ENCODE data around the gene ARHGAP6. TPM values are rescaled to one million over a fixed set of nuclear protein-coding genes. Genes with fewer than 3 reads are reported as not detected.

ARHGAP6 gene
- polyA plus RNA-seq, 1 donor = 15.0 TPM

DNA sequence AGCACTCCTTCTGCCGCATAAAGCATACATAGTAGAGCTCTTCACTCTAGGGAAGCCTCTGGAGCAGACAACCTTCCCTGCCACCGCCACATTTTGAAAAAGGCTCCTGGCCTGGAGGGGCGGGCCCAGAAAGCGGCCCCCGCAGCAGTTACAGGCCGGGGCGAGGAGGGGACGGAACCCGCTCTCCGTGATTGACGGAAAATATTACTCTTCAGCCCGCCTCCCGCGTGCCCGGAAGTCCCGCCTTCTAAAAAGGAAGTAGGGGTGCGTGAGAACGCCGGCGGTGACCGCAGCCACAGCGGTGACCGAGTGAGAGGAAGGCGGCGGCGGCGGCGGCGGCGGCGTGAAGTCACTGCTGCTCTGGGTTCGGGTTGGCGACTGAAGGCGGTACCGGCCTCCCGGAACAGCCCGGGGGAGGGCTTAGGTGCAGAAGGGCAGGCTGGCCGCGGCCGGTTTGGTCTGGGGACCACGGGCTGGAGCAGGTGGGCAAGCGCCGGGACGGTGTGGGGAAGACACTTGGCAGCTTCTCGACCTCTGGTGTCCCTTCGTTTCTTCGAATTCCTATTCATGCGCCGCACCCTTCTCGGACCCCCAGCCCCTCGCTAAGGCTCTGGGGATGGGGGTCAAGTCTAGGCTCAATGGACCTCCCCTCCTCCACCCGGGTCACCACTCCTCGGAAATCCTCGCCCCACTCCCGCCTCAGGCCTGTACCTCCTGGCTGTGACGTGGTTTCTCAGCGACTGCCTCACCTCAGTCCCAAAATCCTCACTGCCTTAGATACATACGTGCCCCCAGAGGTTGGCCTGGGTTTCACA is 554.5 kb downstream of the ARHGAP6 start, which contains the start of gene HCCS:
TSS of gene HCCS (plus strand) at position 296 of the 815 bp plus-strand sequence. CDS start 729 bp downstream, outside the sequence.
- DNase-seq = peak; percentile 75

DNA sequence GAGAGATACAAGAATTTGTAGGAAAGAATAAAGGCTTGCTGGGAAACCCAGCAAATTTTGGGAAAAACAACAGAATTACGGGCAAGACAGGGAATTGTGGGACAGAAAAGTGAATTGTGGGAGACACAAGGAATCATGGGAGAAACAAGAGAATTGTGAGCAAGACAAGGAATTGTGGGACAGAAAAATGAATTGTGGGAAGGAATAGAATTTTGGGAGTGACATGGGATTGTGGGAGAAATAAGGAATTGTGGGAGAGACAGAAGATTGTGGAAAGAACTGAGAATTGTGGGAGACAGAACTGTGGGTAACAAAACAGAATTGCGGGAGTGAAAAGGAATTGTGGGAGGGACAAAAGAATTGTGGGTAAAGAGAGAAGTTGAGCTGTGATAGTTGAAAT is 555.8 kb downstream of the ARHGAP6 start:
- no peak for DNase-seq

GRCh38 chrX:11108253-11108941 is 557.3 kb downstream of the ARHGAP6 start:
- DNase-seq = no peak

DNA sequence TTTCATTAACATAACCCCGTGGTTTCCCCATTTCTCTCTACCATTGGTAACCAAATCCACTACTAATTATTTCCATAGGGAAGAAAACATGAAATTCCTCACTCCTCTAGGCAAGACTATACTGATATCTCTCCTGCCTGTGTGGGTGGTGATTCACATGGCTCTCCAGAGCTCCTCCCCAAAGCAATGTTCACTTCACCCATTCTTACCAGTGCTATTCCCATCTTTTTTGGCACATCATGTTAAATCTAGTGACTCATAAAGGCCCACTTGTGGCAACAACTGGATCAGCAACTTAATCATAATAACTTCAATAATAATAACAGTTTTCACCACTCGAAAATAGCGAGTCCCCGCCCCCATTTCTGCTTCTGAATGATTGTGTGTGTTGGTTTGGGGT is 560.6 kb downstream of the ARHGAP6 start:
- no peak for DNase-seq

DNA sequence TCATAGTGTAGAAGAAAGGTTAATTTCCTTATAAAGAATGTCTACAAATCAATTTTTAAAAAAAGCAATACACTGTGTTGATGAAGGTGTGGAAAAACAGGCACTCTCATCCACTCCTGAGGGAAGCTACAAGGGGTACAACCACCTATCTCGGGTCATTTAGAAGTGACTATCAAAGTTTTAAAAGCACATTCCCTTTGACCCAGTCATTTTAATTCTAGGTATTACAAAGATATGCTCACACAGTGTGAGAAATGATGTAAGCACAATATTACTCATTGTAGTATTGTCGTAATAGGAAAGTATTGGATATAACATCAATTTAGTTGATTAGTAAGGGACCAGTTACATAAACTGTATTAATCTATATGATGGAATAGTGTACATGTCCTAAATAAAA is 562.0 kb downstream of the ARHGAP6 start:
- no peak for DNase-seq

DNA sequence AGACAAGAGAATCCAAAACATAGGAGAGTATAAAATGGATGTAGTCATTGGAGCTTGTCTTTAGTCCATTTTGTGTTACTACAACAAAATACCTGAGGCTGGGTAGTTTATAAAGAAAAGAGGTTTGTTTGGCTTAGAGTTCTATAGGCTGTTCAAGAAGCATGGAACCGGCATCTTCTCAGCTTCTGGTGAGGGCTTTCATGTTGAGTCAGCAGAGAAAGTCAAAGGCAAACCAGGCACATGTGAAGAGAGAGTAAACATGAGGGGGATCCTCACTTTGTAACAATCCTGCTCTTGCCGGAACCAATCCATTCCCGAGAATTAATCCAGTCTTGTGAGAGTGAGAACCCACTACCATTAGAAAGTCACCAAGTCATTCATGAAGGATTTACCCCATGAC is 562.7 kb downstream of the ARHGAP6 start:
- no peak for DNase-seq

DNA sequence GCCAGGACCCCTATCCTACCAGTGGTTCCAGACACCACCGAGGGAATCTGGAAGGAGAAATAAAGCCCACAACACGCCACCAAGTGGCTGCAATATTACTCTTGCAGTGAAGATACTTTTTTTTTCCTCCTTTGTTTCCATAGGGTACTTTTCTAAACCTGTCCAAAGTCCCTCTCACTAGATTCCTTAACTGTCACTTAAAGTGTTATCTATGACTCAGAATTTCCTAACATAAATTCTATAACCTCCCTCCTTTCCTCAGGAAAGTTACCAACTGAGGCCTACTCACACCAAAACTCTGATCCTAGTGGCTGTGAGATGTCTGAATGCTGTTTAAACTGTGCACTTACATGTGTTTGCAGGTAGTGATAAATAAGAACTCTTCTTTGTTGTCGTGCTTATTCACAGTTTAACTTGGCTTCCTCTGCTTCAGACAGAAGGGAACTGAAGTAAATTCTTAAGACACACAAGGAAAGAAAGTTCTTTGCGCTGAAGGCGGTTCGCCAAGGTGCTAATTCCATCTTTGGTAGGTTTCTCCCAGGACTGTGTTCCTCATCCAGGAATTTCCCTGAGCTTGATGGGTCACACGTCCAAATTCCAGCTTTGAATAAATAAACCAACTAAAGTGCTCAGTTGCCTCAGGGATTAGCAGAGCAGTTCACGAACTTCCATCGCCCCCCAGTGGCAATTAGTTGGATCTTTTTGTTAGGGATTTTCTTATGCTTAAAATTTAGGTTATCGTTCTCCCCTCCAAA is 565.3 kb downstream of the ARHGAP6 start:
- peak; percentile 46 for DNase-seq

- no peak for DNase-seq
Observed at GRCh38 chrX:11099465-11099864, 566.3 kb downstream of the ARHGAP6 start.

DNA sequence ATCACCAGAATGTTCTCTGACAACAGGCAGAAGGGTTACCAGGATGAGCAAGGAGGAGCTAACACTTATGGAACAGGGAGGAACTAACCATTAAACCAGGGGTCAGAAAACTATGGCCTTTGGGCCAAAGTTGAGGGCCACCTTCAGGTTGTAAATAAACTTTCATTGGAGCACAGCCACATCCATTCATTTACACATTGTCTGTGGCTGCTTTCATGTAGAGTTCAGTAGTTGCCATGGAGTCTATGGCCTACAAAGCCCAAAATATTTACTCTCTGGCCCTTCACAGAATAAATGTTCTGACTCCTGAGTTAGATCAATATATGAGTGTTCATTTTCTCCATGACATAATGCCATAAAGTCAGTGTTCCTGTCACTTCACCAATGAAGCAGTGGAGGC is 567.8 kb downstream of the ARHGAP6 start:
- no peak for DNase-seq

DNA sequence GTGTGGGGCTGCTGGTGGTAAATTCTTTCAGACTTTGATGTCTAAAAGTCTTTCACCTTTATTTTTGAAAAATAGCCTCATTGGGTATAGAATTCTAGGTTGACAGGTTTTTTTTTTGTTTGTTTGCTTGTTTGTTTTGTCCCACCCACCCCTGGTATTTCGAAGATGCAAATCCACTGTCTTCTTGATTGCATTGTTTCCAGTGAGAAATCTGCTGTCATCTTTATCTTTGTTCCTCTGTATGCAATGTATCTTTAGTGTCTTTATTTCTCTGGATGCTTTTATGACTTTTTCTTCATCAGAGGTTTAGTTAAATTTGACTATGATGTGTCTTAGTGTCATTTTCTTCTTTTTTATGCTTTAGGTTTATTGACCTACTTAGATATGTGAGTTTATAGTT is 575.9 kb downstream of the ARHGAP6 start:
- DNase-seq = no peak

Other genes with a start within 250 kb of the ARHGAP6 start
- 51.5 TPM for gene MSL3, start 92.3 kb upstream of the ARHGAP6 start, polyA plus RNA-seq (ENCODE audit: insufficient read length)

All from left kidney (tissue), 2 donors.